OCI-LY7 (cell line): ENCODE results near the gene SMIM38.

Source experiments
- CTCF ChIP-seq: fragments of 200-600 bp; sonication (generic); conservative IDR thresholded peaks from 2 replicates; pipeline ENCODE4 v1.5.1; 2014; ENCODE audit warnings: mild to moderate bottlenecking, antibody characterized with exemption, low read length, moderate library complexity, mixed read lengths
- EZH2phosphoT487 ChIP-seq: fragments of 200-600 bp; sonication (generic); IDR thresholded peaks from 2 replicates; pipeline ENCODE4 v1.6.1; 2018; ENCODE audit warnings: low read depth, borderline replicate concordance, mild to moderate bottlenecking, mixed run types, antibody characterized with exemption, low read length, moderate library complexity, mixed read lengths

- no peak for TF ChIP-seq CTCF
- no peak for TF ChIP-seq EZH2phosphoT487
Measured at GRCh38 chr11:69180726-69181125, 25.0 kb downstream of the SMIM38 start.
